CD4-positive, CD25-positive, alpha-beta regulatory T cell (primary cell): Measurements from ENCODE around the gene EIF3J. TPM values are rescaled to one million over a fixed set of nuclear protein-coding genes. Genes with fewer than 3 reads are reported as not detected.
"Not testable (repeated sequence)": the region's sequence is repeated elsewhere in the genome, so short reads cannot be mapped to it uniquely, and the experiment has no call there.

ENCODE experiments used
- ATAC-seq, 2 donors: fragments of 150-1000 bp; cut with Tn5 transposase; one replicate each; pipeline ENCODE4 v1.10.0; 2021; ENCODE audit warnings: low read depth in 2 of 2, moderate number of reproducible peaks in 2 of 2, moderate library complexity in 1 of 2
- DNase-seq, 3 donors: peaks; one replicate each; pipeline versions ENCODE4 v3.0.0 to v3.0.0-alpha.2; 2012 to 2022; ENCODE audit warnings: mixed read lengths in 1 of 3
- H3K27ac ChIP-seq: one replicate; pipeline ENCODE4 v1.7.0; 2013; ENCODE audit warnings: mild to moderate bottlenecking, low read length; ENCODE audit not compliant: insufficient read depth, poor library complexity, severe bottlenecking
- H3K27me3 ChIP-seq: one replicate; pipeline ENCODE4 v1.7.0; 2013; ENCODE audit warnings: low read length; ENCODE audit not compliant: control insufficient read depth, insufficient read depth
- H3K36me3 ChIP-seq: one replicate; pipeline ENCODE4 v1.7.0; 2013; ENCODE audit warnings: mild to moderate bottlenecking, low read length, moderate library complexity; ENCODE audit not compliant: control insufficient read depth, insufficient read depth
- H3K4me1 ChIP-seq: 2 replicates; pipeline ENCODE4 v1.7.0; 2013; ENCODE audit warnings: mild to moderate bottlenecking, low read length; ENCODE audit not compliant: insufficient read depth, control insufficient read depth, poor library complexity, severe bottlenecking
- H3K4me3 ChIP-seq: one replicate; pipeline ENCODE4 v1.7.0; 2013; ENCODE audit warnings: low read depth, mild to moderate bottlenecking, low read length, moderate library complexity
- H3K9me3 ChIP-seq, 2 experiments: 1 replicate in 1 of 2; 2 replicates in 1 of 2; pipeline ENCODE4 v1.7.0; 2013; ENCODE audit warnings: low read length in 2 of 2, mild to moderate bottlenecking in 1 of 2, moderate library complexity in 1 of 2; ENCODE audit not compliant: control insufficient read depth in 2 of 2
- H3K27ac Mint-ChIP-seq, 3 donors: one replicate each; pipeline ENCODE4 v1.8.0; 2020 to 2022; ENCODE audit warnings: mild to moderate bottlenecking in 3 of 3, mixed read lengths in 3 of 3, moderate library complexity in 2 of 3
- H3K27me3 Mint-ChIP-seq: one replicate; pipeline ENCODE4 v1.8.0; 2022; ENCODE audit warnings: mild to moderate bottlenecking, mixed read lengths
- H3K36me3 Mint-ChIP-seq: one replicate; pipeline ENCODE4 v1.8.0; 2020; ENCODE audit warnings: mixed read lengths
- H3K4me1 Mint-ChIP-seq, 4 donors: one replicate each; pipeline ENCODE4 v1.8.0; 2020 to 2022; ENCODE audit warnings: mixed read lengths in 4 of 4, mild to moderate bottlenecking in 1 of 4
- H3K4me3 Mint-ChIP-seq, 4 donors: one replicate each; pipeline ENCODE4 v1.8.0; 2020 to 2022; ENCODE audit warnings: mild to moderate bottlenecking in 4 of 4, mixed read lengths in 4 of 4, moderate library complexity in 3 of 4
- H3K9me3 Mint-ChIP-seq, 7 donors: one replicate each; pipeline ENCODE4 v1.8.0; 2020 to 2022; ENCODE audit warnings: mixed read lengths in 7 of 7, mild to moderate bottlenecking in 3 of 7, moderate library complexity in 2 of 7
- polyA plus RNA-seq, 4 donors: library from polyadenylated mRNA; unstranded; fragments of 300-500 nt; fragmentation: Illumina TruSeq; gene quantifications; one replicate each; pipeline ENCODE4 v1.2.3, GENCODE V29; 2021
- total RNA-seq: library from RNA; stranded (reverse); gene quantifications from one replicate; pipeline ENCODE4 v1.2.3, GENCODE V29; 2022

EIF3J gene
- total and polyA plus RNA-seq, 5 donors from 2014 or later: 18.2 to 80.4 (median 25.7) TPM

DNA sequence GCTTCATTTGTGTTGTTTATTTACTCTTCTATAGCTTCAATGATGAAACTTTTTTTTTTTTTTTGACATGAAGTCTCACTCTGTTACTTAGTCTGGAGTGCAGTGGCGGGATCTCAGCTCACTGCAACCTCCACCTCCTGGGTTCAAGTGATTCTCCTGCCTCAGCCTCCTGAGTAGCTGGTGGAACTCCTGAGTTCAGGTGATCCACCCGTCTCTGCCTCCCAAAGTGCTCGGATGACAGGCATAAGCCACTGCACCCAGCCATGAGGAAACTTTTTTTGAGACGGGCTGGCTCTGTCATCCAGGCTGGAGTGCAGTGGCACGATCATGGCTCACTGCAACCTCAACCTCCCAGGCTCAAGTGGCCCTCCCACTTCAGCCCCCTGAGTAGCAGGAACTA lies 4.7 kb upstream of the EIF3J start:
- DNase-seq, H3K9me3 ChIP-seq, H3K27me3 ChIP-seq, H3K9me3 Mint-ChIP-seq, ATAC-seq, H3K27ac ChIP-seq, H3K36me3 ChIP-seq, H3K36me3 Mint-ChIP-seq, H3K4me3 ChIP-seq, H3K27me3 Mint-ChIP-seq: not testable (repeated sequence)
- H3K27ac Mint-ChIP-seq: peak overlapping the region in 1 of 3 donors; percentile 85
- H3K4me1 Mint-ChIP-seq: peaks cover 16 to 42% (median 31%) of the 10 kb centered on the region in 4 donors
- H3K4me1 ChIP-seq: peaks cover 14% of the 10 kb centered on the region
- H3K4me3 Mint-ChIP-seq: peak overlapping the region in 1 of 4 donors; percentile 16

DNA sequence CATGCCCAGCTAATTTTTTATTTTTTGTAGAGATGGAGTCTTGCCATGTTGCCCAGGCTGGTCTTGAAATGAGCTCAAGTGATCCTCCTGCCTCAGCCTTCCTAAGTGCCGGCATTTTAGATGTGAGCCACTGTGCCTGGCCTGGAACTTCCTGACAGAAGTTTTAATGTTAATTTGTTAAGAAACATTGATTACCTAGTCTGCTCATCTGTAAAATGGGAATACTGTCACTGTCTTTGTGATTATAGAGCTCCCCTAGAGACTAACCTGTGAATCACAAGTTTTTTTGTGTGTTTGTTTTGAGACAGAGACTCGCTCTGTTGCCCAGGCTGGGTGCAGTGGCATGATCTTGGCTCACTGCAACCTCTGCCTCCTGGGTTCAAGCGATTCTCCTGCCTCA lies 4.3 kb upstream of the EIF3J start:
- no peaks in the 10 kb centered on the region for H3K27me3 ChIP-seq
- Mint-ChIP-seq H3K27ac (peak overlapping the region in 2 of 3 donors; percentile 51 to 78), H3K36me3 (peaks cover 9% of the 10 kb centered on the region), H3K27me3 (no peaks in the 10 kb centered on the region), H3K9me3 (no peaks in the 10 kb centered on the region), H3K4me1 (peaks cover 16 to 42% (median 29%) of the 10 kb centered on the region in 4 donors), H3K4me3 (peak overlapping the region in 2 of 4 donors; percentile 80 to 85)
- DNase-seq (no peak), ATAC-seq (no peak)
- peaks cover 18% of the 10 kb centered on the region for H3K4me1 ChIP-seq
- H3K36me3 ChIP-seq: peaks cover 2% of the 10 kb centered on the region
- H3K27ac ChIP-seq: no peak overlapping the region
- no peak overlapping the region for H3K4me3 ChIP-seq
- no peaks in the 10 kb centered on the region for H3K9me3 ChIP-seq

DNA sequence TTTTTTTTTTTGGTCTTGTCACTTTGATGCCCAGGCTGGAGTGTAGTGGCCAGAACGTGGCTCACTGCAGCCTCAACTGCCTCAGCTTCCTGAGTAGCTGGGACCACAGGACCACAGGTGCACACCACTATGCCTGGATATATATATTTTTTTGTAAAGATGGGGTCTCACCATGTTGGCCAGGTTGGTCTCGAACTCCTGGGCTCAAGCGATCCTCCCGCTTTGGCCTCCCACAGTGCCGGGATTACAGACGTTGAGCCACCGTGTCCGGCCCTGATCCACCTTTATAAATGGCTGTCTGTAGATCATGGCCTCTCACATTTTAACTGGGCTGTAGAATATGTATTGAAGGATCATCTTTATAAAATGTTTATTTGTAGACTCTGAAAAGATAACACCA lies 1.9 kb upstream of the EIF3J start:
- peaks cover 20 to 59% (median 36%) of the 10 kb centered on the region in 4 donors for H3K4me1 Mint-ChIP-seq
- peak overlapping the region; percentile 59 to 90 (median 61) for H3K27ac Mint-ChIP-seq
- no peaks in the 10 kb centered on the region for H3K9me3 Mint-ChIP-seq
- H3K4me3 Mint-ChIP-seq: peak overlapping the region; percentile 87 to 97 (median 90)
- ATAC-seq: no peak
- no peak for DNase-seq
- H3K4me1 ChIP-seq: peaks cover 32% of the 10 kb centered on the region
- no peak overlapping the region for H3K27ac ChIP-seq
- peaks cover 5% of the 10 kb centered on the region for H3K36me3 ChIP-seq
- no peaks in the 10 kb centered on the region for H3K9me3 ChIP-seq
- H3K27me3 Mint-ChIP-seq: no peaks in the 10 kb centered on the region
- H3K27me3 ChIP-seq: no peaks in the 10 kb centered on the region
- H3K4me3 ChIP-seq: no peak overlapping the region
- peaks cover 13% of the 10 kb centered on the region for H3K36me3 Mint-ChIP-seq

DNA sequence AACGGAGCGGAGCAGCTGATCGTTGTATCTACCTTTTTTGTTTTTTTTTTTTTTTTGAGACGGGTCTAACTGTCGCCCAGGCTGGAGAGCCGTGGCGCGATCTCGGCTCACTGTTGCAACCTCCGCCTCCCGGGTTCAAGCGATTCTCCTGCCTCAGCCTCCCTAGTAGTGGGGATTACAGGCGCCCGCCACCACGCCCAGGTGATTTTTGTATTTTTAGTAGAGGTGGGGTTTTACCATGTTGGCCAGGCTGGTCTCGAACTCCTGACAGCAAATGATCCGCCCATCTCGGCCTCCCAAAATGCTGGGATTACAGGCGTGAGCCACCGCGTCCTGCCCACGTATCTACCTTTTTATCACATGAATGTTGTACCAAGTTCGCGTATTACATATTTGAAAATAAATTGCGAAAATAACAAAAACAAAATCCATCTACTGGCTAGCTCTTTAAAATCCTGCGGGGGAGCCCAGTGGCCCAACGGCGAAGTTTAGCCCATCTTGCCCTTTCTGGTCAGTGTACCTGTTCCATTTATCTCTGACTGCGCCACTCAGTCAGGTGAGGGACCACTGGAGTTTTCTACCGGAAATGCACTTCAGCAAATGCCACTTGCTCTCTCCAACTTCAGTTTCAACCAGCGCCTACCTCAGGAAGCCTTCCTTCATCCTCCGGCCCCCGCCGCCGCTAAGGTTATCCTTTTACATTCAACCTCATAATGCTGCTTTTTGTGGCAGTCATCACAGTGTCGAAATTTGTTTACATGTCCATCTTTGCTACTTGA lies 1.2 kb upstream of the EIF3J start:
- H3K4me3 ChIP-seq: peak overlapping the region; percentile 88
- H3K36me3 Mint-ChIP-seq: peaks cover 11% of the 10 kb centered on the region
- ATAC-seq: no peak

DNA sequence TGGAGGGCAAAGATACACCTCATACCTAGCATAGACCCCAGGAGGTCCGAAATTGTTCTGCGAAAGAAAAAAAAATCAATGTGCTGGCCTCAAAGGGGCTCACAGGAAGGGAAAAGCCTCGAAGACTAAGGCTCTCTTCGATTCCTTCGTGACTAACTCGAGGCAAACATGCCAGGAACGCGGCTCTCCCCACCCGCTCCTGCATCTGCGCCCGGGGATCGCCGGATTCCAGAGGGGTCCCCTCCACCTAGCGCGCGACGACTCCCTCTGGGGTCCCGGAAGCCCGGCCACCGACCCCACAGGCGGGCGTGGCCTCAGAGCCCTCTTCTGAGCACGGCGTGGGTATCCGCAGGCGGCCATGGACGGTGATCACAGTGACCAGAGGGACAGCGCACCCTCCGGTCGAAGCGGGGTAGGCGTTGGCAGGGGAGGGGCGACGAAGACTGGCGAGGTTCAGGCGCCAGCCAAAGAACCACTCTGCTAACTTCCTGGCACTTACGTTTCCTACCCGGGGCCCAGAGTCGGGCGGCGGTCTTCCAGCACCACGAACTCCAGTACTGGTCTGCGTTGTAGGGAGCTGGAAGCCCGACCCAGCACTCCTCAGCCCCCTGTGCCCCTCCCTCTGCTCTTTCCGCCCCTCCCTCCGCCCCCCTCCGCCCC lies 515 bp upstream of the EIF3J start:
- H3K4me3 Mint-ChIP-seq: peak overlapping the region; percentile 87 to 97 (median 90)
- peaks cover 43% of the 10 kb centered on the region for H3K4me1 ChIP-seq
- H3K9me3 Mint-ChIP-seq: no peaks in the 10 kb centered on the region
- no peaks in the 10 kb centered on the region for H3K27me3 Mint-ChIP-seq
- ATAC-seq (peak; percentile 49 to 62), DNase-seq (no peak)
- H3K4me3 ChIP-seq: peak overlapping the region; percentile 88
- H3K36me3 ChIP-seq: peaks cover 15% of the 10 kb centered on the region
- H3K27ac Mint-ChIP-seq: peak overlapping the region; percentile 90 to 97 (median 94)
- H3K4me1 Mint-ChIP-seq: peaks cover 16 to 65% (median 42%) of the 10 kb centered on the region in 4 donors
- no peaks in the 10 kb centered on the region for H3K9me3 ChIP-seq
- peak overlapping the region; percentile 86 for H3K27ac ChIP-seq
- H3K36me3 Mint-ChIP-seq: peaks cover 15% of the 10 kb centered on the region
- no peaks in the 10 kb centered on the region for H3K27me3 ChIP-seq

More for the DNA sequence above, 1.2 kb upstream of the EIF3J start:
- peaks cover 8% of the 10 kb centered on the region for H3K36me3 ChIP-seq
- Mint-ChIP-seq H3K4me1 (peaks cover 18 to 60% (median 39%) of the 10 kb centered on the region in 4 donors), H3K4me3 (peak overlapping the region; percentile 87 to 97 (median 90)), H3K9me3 (no peaks in the 10 kb centered on the region), H3K27me3 (no peaks in the 10 kb centered on the region), H3K27ac (peak overlapping the region; percentile 90 to 97 (median 94))
- H3K9me3 ChIP-seq: no peaks in the 10 kb centered on the region
- H3K27me3 ChIP-seq: no peaks in the 10 kb centered on the region
- H3K4me1 ChIP-seq: peaks cover 36% of the 10 kb centered on the region
- DNase-seq: peak; percentile 13 to 57 (median 21)
- peak overlapping the region; percentile 86 for H3K27ac ChIP-seq

DNA sequence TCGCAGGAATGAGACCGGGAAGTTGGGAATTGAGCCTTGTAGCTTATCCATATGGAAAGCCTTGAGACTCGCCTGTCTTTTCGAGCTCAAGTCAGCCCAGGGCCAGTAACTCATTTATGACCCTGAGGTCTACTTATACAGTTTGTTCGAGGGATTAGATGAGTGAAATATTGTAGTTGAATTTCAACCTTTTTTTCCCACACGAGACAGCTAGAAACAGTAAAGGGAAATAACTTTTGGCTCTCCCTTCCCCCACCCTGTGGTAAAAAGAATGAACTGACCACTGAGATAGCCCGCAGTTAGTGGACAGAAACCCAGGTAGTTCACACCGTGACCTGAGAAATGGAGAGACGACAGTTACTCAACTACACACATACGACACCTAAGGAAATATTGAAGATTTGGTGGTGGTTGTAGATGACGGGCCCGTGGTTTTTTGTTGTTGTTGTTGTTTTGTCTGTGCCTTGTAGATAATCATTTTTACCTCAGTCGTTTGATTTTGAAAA lies 841 bp downstream of the EIF3J start:
- Mint-ChIP-seq H3K27ac (peak overlapping the region; percentile 90 to 95 (median 94)), H3K9me3 (no peaks in the 10 kb centered on the region), H3K4me3 (peak overlapping the region; percentile 87 to 97 (median 90)), H3K4me1 (peaks cover 25 to 75% (median 54%) of the 10 kb centered on the region in 4 donors), H3K27me3 (no peaks in the 10 kb centered on the region), H3K36me3 (peaks cover 21% of the 10 kb centered on the region)
- no peaks in the 10 kb centered on the region for H3K9me3 ChIP-seq
- DNase-seq: peak; percentile 27 to 53 (median 30)
- no peaks in the 10 kb centered on the region for H3K27me3 ChIP-seq
- ATAC-seq: no peak
- H3K27ac ChIP-seq: peak overlapping the region; percentile 97
- H3K4me1 ChIP-seq: peaks cover 56% of the 10 kb centered on the region
- peaks cover 22% of the 10 kb centered on the region for H3K36me3 ChIP-seq
- H3K4me3 ChIP-seq: peak overlapping the region; percentile 96

DNA sequence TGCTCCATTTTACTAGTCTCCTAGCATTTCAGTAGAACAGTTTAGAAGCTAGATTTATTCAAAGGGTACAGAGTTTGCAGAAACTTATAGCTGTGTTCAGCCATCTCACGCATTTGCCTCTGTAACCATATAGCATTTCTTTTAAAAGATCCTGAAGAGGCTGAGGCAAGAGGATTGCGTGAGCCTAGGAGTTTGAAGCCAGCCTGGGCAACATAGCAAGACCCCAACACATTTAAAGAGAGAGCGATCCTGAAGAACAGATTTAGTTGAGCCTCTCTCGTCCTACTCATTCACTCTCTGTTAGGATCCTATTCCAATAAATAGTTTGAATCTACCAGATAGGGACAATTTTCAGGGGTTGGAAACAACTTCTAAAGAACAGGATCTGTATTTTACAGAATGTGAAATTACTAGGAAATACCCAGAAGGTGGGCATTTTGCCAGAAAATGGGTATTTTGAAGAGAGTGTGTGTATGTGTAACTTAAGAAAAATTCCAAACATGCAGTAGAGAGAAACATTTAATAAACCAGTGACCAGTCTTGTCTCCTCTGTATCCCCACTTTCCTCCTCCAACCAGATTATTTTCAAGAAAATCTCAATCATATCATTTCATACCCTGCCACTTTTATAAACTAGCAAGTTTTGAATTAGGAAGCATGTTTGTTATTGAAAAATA lies 4.5 kb downstream of the EIF3J start:
- DNase-seq: no peak
- Histone ChIP-seq H3K4me1 (peaks cover 74% of the 10 kb centered on the region), H3K27me3 (no peaks in the 10 kb centered on the region), H3K27ac (no peak overlapping the region), H3K4me3 (peak overlapping the region; percentile 33), H3K9me3 (no peaks in the 10 kb centered on the region), H3K36me3 (peaks cover 20% of the 10 kb centered on the region)
- no peaks in the 10 kb centered on the region for H3K9me3 Mint-ChIP-seq
- H3K4me1 Mint-ChIP-seq: peaks cover 28 to 71% (median 55%) of the 10 kb centered on the region in 4 donors
- H3K27me3 Mint-ChIP-seq: no peaks in the 10 kb centered on the region
- peak overlapping the region; percentile 1 to 84 (median 34) for H3K4me3 Mint-ChIP-seq
- H3K36me3 Mint-ChIP-seq: peaks cover 27% of the 10 kb centered on the region
- no peak for ATAC-seq
- H3K27ac Mint-ChIP-seq: peak overlapping the region in 2 of 3 donors; percentile 14 to 61
